HepG2 (cell line): Measurements from ENCODE around the gene RERE. TPM values are rescaled to one million over a fixed set of nuclear protein-coding genes. Genes with fewer than 3 reads are reported as not detected.
A peak's percentile ranks its signal among the peaks of the same experiment; 100 is the strongest.

ENCODE experiments used
- FOXK2 ChIP-seq: fragments of 450-650 bp; IDR thresholded peaks from 2 replicates; pipeline ENCODE4 v1.6.1; 2016
- KLF15 ChIP-seq: sonication (generic); formaldehyde crosslinking; IDR thresholded peaks from 2 replicates; pipeline ENCODE4 v1.8.1; 2023; ENCODE audit warnings: borderline replicate concordance, mild to moderate bottlenecking, inconsistent platforms, missing genetic modification reagents, mixed read lengths
- NAIF1 ChIP-seq: sonication (generic); formaldehyde crosslinking; IDR thresholded peaks from 2 replicates; pipeline ENCODE4 v1.5.0; 2020; ENCODE audit warnings: mild to moderate bottlenecking, missing genetic modification reagents, borderline replicate concordance
- NCOA1 ChIP-seq: sonication (generic); formaldehyde crosslinking; IDR thresholded peaks from 2 replicates; pipeline ENCODE4 v1.9.0; 2021; ENCODE audit warnings: missing genetic modification reagents
- NCOR1 ChIP-seq: fragments of 200-600 bp; sonication (generic); IDR thresholded peaks from 2 replicates; pipeline ENCODE4 v1.7.0; 2017; ENCODE audit warnings: antibody characterized with exemption, low read length, borderline replicate concordance
- RAD51 ChIP-seq: fragments of 450-650 bp; IDR thresholded peaks from 2 replicates; pipeline ENCODE4 v1.6.1; 2016; ENCODE audit warnings: borderline replicate concordance
- SALL1 ChIP-seq: sonication (generic); formaldehyde crosslinking; IDR thresholded peaks from 2 replicates; pipeline ENCODE4 v1.8.0; 2022; ENCODE audit warnings: mild to moderate bottlenecking, missing genetic modification reagents
- SETDB1 ChIP-seq: sonication (generic); formaldehyde crosslinking; IDR thresholded peaks from 2 replicates; pipeline ENCODE4 v1.5.1; 2020; ENCODE audit warnings: missing genetic modification reagents, mild to moderate bottlenecking, borderline replicate concordance
- SOX5 ChIP-seq: IDR thresholded peaks from 2 replicates; pipeline ENCODE4 v1.6.1; 2016; ENCODE audit warnings: borderline replicate concordance
- SRSF9 ChIP-seq: fragments of 200-400 bp; formaldehyde crosslinking; IDR thresholded peaks from 2 replicates; pipeline ENCODE4 v1.6.1; 2018; ENCODE audit warnings: borderline replicate concordance, mild to moderate bottlenecking, low read depth, low read length; ENCODE audit not compliant: insufficient read depth, poor library complexity, severe bottlenecking
- ZBTB7B ChIP-seq: sonication (generic); formaldehyde crosslinking; IDR thresholded peaks from 2 replicates; pipeline ENCODE4 v1.4.0; 2020; ENCODE audit warnings: missing genetic modification reagents
- ZEB1 ChIP-seq: IDR thresholded peaks from 2 replicates; pipeline ENCODE4 v1.6.1; 2012; ENCODE audit warnings: mild to moderate bottlenecking, low read depth, inconsistent platforms; ENCODE audit not compliant: insufficient replicate concordance
- ZFP41 ChIP-seq: sonication (generic); formaldehyde crosslinking; IDR thresholded peaks from 2 replicates; pipeline ENCODE4 v1.4.0; 2020; ENCODE audit warnings: mild to moderate bottlenecking, missing genetic modification reagents, borderline replicate concordance
- ZNF280D ChIP-seq: sonication (generic); formaldehyde crosslinking; IDR thresholded peaks from 2 replicates; pipeline ENCODE4 v1.5.1; 2020; ENCODE audit warnings: mild to moderate bottlenecking, missing genetic modification reagents
- ZNF720 ChIP-seq: sonication (generic); formaldehyde crosslinking; IDR thresholded peaks from 2 replicates; pipeline ENCODE4 v1.4.0; 2020; ENCODE audit warnings: missing genetic modification reagents
- ZNF740 ChIP-seq: sonication (generic); formaldehyde crosslinking; IDR thresholded peaks from 2 replicates; pipeline ENCODE4 v1.4.0; 2020; ENCODE audit warnings: missing genetic modification reagents
- polyA plus RNA-seq, 8 experiments: library from polyadenylated mRNA; depleted of rRNA in 3 of 8; stranded (reverse) in 7 of 8; unstranded in 1 of 8; fragments of >200 nt; fragmentation: Illumina TruSeq in 4 of 8; extraction: Trizol in 4 of 8; gene quantifications; 2 replicates each; pipeline versions ENCODE4 v1.2.1 to v1.2.3, GENCODE V29; 2011 to 2016; ENCODE audit warnings: low read depth in 4 of 8, missing spikeins in 1 of 8, mixed read lengths in 1 of 8; ENCODE audit not compliant: insufficient read depth in 1 of 8
- total RNA-seq, 5 experiments: library from RNA; depleted of rRNA; stranded (reverse); fragments of >200 nt; fragmentation: Illumina TruSeq; extraction: Trizol; gene quantifications; 2 replicates each; pipeline ENCODE4 v1.2.3, GENCODE V29; 2016; ENCODE audit warnings: low read depth in 1 of 5
- TF ChIP-seq, protein P1 (sequence below): sonication (generic); formaldehyde crosslinking; IDR thresholded peaks from 2 replicates; pipeline ENCODE4 v1.4.0; 2020; ENCODE audit warnings: mild to moderate bottlenecking, missing genetic modification reagents
- TF ChIP-seq, protein P2 (sequence below): sonication (generic); formaldehyde crosslinking; IDR thresholded peaks from 2 replicates; pipeline ENCODE4 v1.4.0; 2020; ENCODE audit warnings: mild to moderate bottlenecking, missing genetic modification reagents, borderline replicate concordance

RERE gene
- total and polyA plus RNA-seq, 2 of the 13 experiments (the other 11 are each of a cell fraction or from before 2014, with no cell fraction given): 18.3 to 21.9 TPM

DNA sequence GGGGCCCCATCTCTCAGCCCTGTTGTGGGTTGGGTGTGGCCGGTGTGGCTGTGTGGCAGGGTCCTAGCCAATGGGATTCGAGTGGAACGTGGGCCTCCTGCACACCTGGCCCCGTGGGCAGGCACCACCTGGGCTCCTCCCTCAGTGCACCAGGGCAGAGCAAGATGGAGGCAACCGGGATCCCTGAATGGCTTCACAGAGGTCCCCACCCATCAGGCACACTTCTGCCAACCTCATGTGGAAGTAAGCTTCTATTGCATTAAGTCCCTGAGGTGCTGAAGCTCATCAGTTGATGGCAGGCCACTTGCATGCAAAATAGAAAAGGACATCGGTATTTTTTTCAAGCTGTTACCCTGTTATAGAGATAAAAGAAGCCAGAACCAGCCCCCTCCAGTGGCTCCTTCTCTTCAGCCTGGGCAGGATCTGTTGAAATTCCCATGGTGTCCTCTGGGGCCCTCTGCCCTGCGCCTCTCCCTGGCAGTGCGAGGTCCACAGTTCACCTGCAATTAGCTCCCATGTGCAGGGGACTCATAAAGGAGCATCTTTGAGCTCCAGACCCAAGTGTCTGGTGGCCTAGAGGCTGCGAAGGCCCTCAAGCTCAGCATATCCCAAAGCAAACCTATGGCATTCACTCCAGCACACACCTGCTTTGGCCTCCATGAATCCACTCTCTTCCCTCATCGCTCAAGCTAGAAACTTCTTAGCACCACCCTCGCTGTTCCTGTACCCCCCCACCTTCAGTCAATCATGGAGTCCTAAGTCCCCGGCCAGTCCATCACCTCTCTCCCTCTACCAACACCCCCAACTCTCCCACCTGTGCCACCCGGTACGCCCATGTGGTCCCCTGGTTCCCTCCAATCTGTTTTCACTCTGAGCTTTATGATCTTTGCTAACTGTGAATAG lies 501.6 kb downstream of the RERE start (continued):
- TF ChIP-seq NCOA1 (CRISPR knock-in tag): no peak
- 0 out of 2 replicates have a peak, but pooled peaks have one; percentile 57 for TF ChIP-seq SETDB1
- no peak for TF ChIP-seq FOXK2
- TF ChIP-seq, protein P1, sequence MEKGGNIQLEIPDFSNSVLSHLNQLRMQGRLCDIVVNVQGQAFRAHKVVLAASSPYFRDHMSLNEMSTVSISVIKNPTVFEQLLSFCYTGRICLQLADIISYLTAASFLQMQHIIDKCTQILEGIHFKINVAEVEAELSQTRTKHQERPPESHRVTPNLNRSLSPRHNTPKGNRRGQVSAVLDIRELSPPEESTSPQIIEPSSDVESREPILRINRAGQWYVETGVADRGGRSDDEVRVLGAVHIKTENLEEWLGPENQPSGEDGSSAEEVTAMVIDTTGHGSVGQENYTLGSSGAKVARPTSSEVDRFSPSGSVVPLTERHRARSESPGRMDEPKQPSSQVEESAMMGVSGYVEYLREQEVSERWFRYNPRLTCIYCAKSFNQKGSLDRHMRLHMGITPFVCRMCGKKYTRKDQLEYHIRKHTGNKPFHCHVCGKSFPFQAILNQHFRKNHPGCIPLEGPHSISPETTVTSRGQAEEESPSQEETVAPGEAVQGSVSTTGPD: peak; percentile 62; the same call in 1 of the 2 replicates
- 0 out of 2 replicates have a peak, but pooled peaks have one; percentile 10 for TF ChIP-seq SALL1 (CRISPR knock-in tag)
- no peak for TF ChIP-seq NAIF1 (CRISPR knock-in tag)
- TF ChIP-seq ZEB1: peak; percentile 32
- TF ChIP-seq, protein P2, sequence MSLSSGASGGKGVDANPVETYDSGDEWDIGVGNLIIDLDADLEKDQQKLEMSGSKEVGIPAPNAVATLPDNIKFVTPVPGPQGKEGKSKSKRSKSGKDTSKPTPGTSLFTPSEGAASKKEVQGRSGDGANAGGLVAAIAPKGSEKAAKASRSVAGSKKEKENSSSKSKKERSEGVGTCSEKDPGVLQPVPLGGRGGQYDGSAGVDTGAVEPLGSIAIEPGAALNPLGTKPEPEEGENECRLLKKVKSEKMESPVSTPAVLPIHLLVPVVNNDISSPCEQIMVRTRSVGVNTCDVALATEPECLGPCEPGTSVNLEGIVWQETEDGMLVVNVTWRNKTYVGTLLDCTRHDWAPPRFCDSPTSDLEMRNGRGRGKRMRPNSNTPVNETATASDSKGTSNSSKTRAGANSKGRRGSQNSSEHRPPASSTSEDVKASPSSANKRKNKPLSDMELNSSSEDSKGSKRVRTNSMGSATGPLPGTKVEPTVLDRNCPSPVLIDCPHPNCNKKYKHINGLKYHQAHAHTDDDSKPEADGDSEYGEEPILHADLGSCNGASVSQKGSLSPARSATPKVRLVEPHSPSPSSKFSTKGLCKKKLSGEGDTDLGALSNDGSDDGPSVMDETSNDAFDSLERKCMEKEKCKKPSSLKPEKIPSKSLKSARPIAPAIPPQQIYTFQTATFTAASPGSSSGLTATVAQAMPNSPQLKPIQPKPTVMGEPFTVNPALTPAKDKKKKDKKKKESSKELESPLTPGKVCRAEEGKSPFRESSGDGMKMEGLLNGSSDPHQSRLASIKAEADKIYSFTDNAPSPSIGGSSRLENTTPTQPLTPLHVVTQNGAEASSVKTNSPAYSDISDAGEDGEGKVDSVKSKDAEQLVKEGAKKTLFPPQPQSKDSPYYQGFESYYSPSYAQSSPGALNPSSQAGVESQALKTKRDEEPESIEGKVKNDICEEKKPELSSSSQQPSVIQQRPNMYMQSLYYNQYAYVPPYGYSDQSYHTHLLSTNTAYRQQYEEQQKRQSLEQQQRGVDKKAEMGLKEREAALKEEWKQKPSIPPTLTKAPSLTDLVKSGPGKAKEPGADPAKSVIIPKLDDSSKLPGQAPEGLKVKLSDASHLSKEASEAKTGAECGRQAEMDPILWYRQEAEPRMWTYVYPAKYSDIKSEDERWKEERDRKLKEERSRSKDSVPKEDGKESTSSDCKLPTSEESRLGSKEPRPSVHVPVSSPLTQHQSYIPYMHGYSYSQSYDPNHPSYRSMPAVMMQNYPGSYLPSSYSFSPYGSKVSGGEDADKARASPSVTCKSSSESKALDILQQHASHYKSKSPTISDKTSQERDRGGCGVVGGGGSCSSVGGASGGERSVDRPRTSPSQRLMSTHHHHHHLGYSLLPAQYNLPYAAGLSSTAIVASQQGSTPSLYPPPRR (CRISPR knock-in tag): 0 out of 2 replicates have a peak, but pooled peaks have one; percentile 24
- no peak for TF ChIP-seq SRSF9
- TF ChIP-seq ZFP41: no peak
- no peak for TF ChIP-seq RAD51
- TF ChIP-seq ZNF720 (CRISPR knock-in tag): no peak
- no peak; the same call in 1 of the 2 replicates for TF ChIP-seq NCOR1
- TF ChIP-seq ZBTB7B (CRISPR knock-in tag): 0 out of 2 replicates have a peak, but pooled peaks have one; percentile 37
- no peak for TF ChIP-seq KLF15 (CRISPR knock-in tag)
- 0 out of 2 replicates have a peak, but pooled peaks have one; percentile 68 for TF ChIP-seq ZNF740 (CRISPR knock-in tag)
- peak; percentile 13; the same call in 1 of the 2 replicates for TF ChIP-seq SOX5 (CRISPR knock-in tag)
- 0 out of 2 replicates have a peak, but pooled peaks have one; percentile 28 for TF ChIP-seq ZNF280D (CRISPR knock-in tag)
